C4-2B (cell line): Measurements from ENCODE around the gene BPIFB6.

Experiments
- H3K27ac ChIP-seq: fragments of 450-650 bp; 2 replicates; pipeline ENCODE4 v1.5.1; 2017
- CTCF ChIP-seq: fragments of 450-650 bp; conservative IDR thresholded peaks from 2 replicates; pipeline ENCODE4 v1.5.1; 2017; ENCODE audit warnings: mild to moderate bottlenecking
- ZFX ChIP-seq: fragments of 450-650 bp; IDR thresholded peaks from 2 replicates; pipeline ENCODE4 v1.6.1; 2017

Gene BPIFB6

GRCh38 chr20:33024243-33024560 is 7.2 kb upstream of the BPIFB6 start:
- TF ChIP-seq ZFX (no peak), CTCF (no peak)
- no peak overlapping the region for H3K27ac ChIP-seq

GRCh38 chr20:33024609-33025317 is 6.7 kb upstream of the BPIFB6 start:
- H3K27ac ChIP-seq: no peak overlapping the region
- TF ChIP-seq ZFX: no peak
- TF ChIP-seq CTCF: no peak

DNA sequence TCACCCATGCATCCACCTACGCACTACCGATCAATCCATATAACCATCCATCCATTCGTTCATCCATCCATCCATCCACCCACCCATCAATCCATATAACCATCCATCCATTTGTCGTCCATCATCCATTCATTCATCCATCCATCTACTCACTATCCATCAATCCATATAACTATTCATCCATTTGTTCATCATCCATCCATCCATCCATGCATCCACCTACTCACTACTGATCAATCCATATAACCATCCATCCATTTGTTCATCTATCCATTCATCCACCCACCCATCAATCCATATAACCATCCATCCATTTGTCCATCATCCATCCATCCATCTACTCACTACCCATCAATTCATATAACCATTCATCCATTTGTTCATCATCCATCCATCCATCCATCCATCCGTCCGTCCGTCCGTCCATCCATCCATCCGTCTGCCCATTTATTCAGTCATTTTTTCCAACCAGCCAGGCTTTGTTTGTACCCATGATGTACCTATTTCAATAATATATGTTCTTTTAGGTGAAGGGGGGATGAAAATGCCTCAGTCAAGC is 6.1 kb upstream of the BPIFB6 start:
- TF ChIP-seq CTCF (no peak), ZFX (no peak)
- no peak overlapping the region for H3K27ac ChIP-seq

GRCh38 chr20:33026072-33026778 is 5.2 kb upstream of the BPIFB6 start:
- no peak for TF ChIP-seq ZFX
- no peak for TF ChIP-seq CTCF
- no peak overlapping the region for H3K27ac ChIP-seq

DNA sequence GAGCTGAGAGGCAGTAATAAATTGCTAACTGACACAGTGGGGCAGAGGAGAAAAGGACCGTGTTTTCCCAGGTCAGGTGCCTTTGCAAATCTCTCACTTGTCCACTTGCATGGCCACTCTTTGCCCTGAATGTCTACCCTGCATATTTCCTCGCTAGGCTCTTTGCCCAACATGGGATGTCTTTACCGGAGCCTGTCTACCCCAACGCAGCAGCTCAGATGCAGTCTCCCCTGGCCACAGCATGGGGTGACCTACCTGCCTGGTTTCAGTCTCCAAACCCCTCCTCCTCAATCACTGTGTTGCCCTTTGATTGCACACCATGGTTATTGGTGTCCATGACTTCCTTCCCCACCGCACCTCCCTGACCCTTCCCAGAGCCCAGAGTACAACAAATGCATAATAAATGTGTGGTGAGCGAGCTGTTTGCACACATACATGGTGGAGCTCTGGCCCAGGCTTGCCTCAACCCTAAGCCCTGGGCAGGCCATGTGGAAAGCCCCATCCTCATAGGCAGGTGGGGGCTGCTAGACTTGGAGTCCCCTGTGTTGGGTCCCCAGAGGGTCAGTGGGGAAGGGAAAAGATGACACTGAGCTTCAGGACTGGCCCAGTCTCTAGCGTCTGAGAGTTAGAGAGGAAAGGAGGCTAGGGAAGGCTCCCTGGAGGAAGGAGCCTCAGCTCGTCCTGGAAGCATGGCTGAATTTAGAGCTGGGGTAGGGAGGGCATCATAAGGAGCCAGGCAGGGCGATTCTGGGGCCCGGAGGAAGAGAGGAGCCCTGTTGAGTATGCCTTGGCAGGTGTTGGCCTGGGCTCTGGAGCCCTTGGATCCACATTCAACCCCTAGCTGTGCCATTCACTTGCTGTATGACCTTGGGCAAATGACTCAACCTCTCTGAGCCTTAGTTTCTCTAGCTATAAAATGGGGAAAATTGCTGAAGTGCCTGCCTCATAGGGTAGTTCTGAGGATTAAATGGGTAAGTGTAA is 4.4 kb upstream of the BPIFB6 start:
- H3K27ac ChIP-seq: no peak overlapping the region
- TF ChIP-seq ZFX (no peak), CTCF (no peak)

GRCh38 chr20:33027769-33028751 is 3.4 kb upstream of the BPIFB6 start:
- no peak for TF ChIP-seq ZFX
- TF ChIP-seq CTCF: no peak
- no peak overlapping the region for H3K27ac ChIP-seq
